Right cardiac atrium (tissue), 5 donors: ENCODE results near the gene TMEM128. TPM values are rescaled to one million over a fixed set of nuclear protein-coding genes. Genes with fewer than 3 reads are reported as not detected.

Experiments used
- ATAC-seq, 2 donors: fragments of 200-7000 bp; cut with Tn5 transposase; one replicate each; pipeline versions ENCODE4 v1.8.0 to v1.9.1; 2020; ENCODE audit warnings: moderate library complexity in 2 of 2, mild to moderate bottlenecking in 1 of 2
- DNase-seq, 3 donors: peaks; one replicate each; pipeline ENCODE4 v3.0.0-alpha.2; 2020
- H3K27ac ChIP-seq: one replicate; pipeline ENCODE4 v1.5.1; 2013; ENCODE audit warnings: mild to moderate bottlenecking, low read length, control low read depth, moderate library complexity
- H3K27me3 ChIP-seq: one replicate; pipeline ENCODE4 v1.6.1; 2013; ENCODE audit not compliant: control insufficient read depth, insufficient read depth
- H3K4me1 ChIP-seq: one replicate; pipeline ENCODE4 v1.6.1; 2013; ENCODE audit warnings: low read length; ENCODE audit not compliant: control insufficient read depth, insufficient read depth
- H3K4me3 ChIP-seq: one replicate; pipeline ENCODE4 v1.5.1; 2013; ENCODE audit warnings: low read length, control low read depth
- H3K9me3 ChIP-seq: one replicate; pipeline ENCODE4 v1.6.1; 2013; ENCODE audit warnings: low read length; ENCODE audit not compliant: control insufficient read depth
- WGBS: extraction: QIAGEN DNeasy Blood & Tissue Kit; methylation state at CpG from one replicate; pipeline ENCODE4 v1.1.7; 2013; 5-methylcytosine and 5-hydroxymethylcytosine counted together
- intact Hi-C, 4 donors: fragments of 100-400 bp; cut with DNase I; formaldehyde crosslinking; loops; one replicate each; pipeline versions ENCODE4 v1.11.0 to v1.14.0; 2022 to 2023
- long read RNA-seq, 4 donors: library from polyadenylated mRNA; unstranded; transcript quantifications; one replicate each; pipeline ENCODE4 v2.0.0, GENCODE V29; 2020 to 2021
- polyA plus RNA-seq: library from polyadenylated mRNA; stranded (reverse); fragments of 200-250 nt; gene quantifications from one replicate; pipeline ENCODE4 v1.2.3, GENCODE V29; 2013
- total RNA-seq, 4 donors: library from RNA; stranded (reverse); fragmentation: NEBNext Ultra II Directional; extraction: Animal tissue kit (Norgen Biotek cat#: 25700); gene quantifications; one replicate each; pipeline ENCODE4 v1.2.1, GENCODE V29; 2021
- donor health status: healthy with polysubstance abuse.
- donor health status: DM: no; HTN: yes; CAD: no.
- donor health status: DM: no; HTN: no; CAD: no.
- donor health status: DM: no; HTN: yes; CAD: no; lungs with severe emphysema.
- donor health status: DM: yes; HTN: yes; CAD: no.

TMEM128 gene
- 10 to 100 TPM; 12.7 to 17.7 (median 15.7) TPM for total RNA-seq
- 20.7 TPM for polyA plus RNA-seq
- long read RNA-seq, donor 1, transcript TMEM128-202 (5 exons, 1,221 nt), result major isoform, 11 of 13 reads
- long read RNA-seq, donor 1, partial matches to known transcripts, result 0 of 13 reads
- long read RNA-seq, donor 1, other reads (novel, unspliced or antisense), result 2 of 13 reads
- long read RNA-seq, donor 2, transcript TMEM128-202 (5 exons, 1,221 nt), result major isoform, 5 of 5 reads
- long read RNA-seq, donor 2, partial matches to known transcripts, result 0 of 5 reads
- long read RNA-seq, donor 2, other reads (novel, unspliced or antisense), result 0 of 5 reads
- long read RNA-seq, donor 3, transcript TMEM128-202 (5 exons, 1,221 nt), result major isoform, 25 of 38 reads
- long read RNA-seq, donor 3, partial matches to known transcripts, result 1 of 38 reads
- long read RNA-seq, donor 3, other reads (novel, unspliced or antisense), result 12 of 38 reads
- long read RNA-seq, donor 4, transcript TMEM128-202 (5 exons, 1,221 nt), result major isoform, 14 of 16 reads
- long read RNA-seq, donor 4, partial matches to known transcripts, result 0 of 16 reads
- long read RNA-seq, donor 4, other reads (novel, unspliced or antisense), result 2 of 16 reads

- Histone ChIP-seq H3K4me3 (peak within 1 kb of the TSS; percentile 95), H3K27ac (peak within 1 kb of the TSS; percentile 97), H3K4me1 (no peaks in the 10 kb centered on the region), H3K27me3 (no peaks in the 10 kb centered on the region), H3K9me3 (no peaks in the 10 kb centered on the region)
- intact Hi-C loops, result no loop called here
- peak; percentile 92 to 97 (median 96) for DNase-seq
- WGBS, result 1% methylated on average over 62 of the region's 62 CpGs
- ATAC-seq, result peak; percentile 98
These were observed at the start of gene TMEM128 for GRCh38 chr4:4248029-4248884. TSS of gene TMEM128 (minus strand) at chr4:4248223. CDS start at chr4:4248202, 21 bp downstream.

- intact Hi-C loops, result no loop called here
- 91% methylated on average over 5 of the region's 5 CpGs for WGBS
- Histone ChIP-seq H3K4me1 (peaks cover 2% of the 10 kb centered on the region), H3K4me3 (no peak overlapping the region), H3K9me3 (no peaks in the 10 kb centered on the region), H3K27me3 (no peaks in the 10 kb centered on the region), H3K27ac (no peak overlapping the region)
- DNase-seq (no peak), ATAC-seq (no peak)
These were observed 48.3 kb upstream of the TMEM128 start for GRCh38 chr4:4296283-4296846.

- DNase-seq (no peak), ATAC-seq (no peak)
- WGBS, result 89% methylated on average over 3 of the region's 3 CpGs
- intact Hi-C loops, result no loop called here
- Histone ChIP-seq H3K27me3 (no peaks in the 10 kb centered on the region), H3K4me3 (no peak overlapping the region), H3K4me1 (peaks cover 4% of the 10 kb centered on the region), H3K27ac (no peak overlapping the region), H3K9me3 (no peaks in the 10 kb centered on the region)
These were observed 45.3 kb upstream of the TMEM128 start for GRCh38 chr4:4293279-4293678.

GRCh38 chr4:4289941-4290850, 42.2 kb upstream of the TMEM128 start, which contains the start of the genes LYAR and ZBTB49:
TSS of gene LYAR (minus strand) at chr4:4290154. CDS start at chr4:4283742, 6,412 bp downstream.
TSS of gene ZBTB49 (plus strand) at chr4:4290251. CDS start at chr4:4299946, 9,695 bp downstream.
- peaks cover 4% of the 10 kb centered on the region for H3K4me1 ChIP-seq
- under 1% methylated on average over 77 of the region's 77 CpGs for WGBS
- H3K27ac ChIP-seq, result peak within 1 kb of the TSS; percentile 26
- intact Hi-C loops, result no loop called here
- DNase-seq, result peak; percentile 92 to 98 (median 97)
- H3K4me3 ChIP-seq, result peak within 1 kb of the TSS; percentile 60
- H3K9me3 ChIP-seq, result no peaks in the 10 kb centered on the region
- peak; percentile 97 to 98 for ATAC-seq
- no peaks in the 10 kb centered on the region for H3K27me3 ChIP-seq

- ATAC-seq, result peak in 1 of 2 donors; percentile 17
- Histone ChIP-seq H3K4me3 (peak overlapping the region; percentile 60), H3K27me3 (no peaks in the 10 kb centered on the region), H3K9me3 (no peaks in the 10 kb centered on the region), H3K4me1 (peaks cover 4% of the 10 kb centered on the region), H3K27ac (peak overlapping the region; percentile 26)
- peak in 1 of 3 donors; percentile 56 for DNase-seq
- intact Hi-C loops, result no loop called here
- under 1% methylated on average over 10 of the region's 10 CpGs for WGBS
These were observed 41.5 kb upstream of the TMEM128 start for GRCh38 chr4:4289597-4289940.

GRCh38 chr4:4289055-4289454, 41.0 kb upstream of the TMEM128 start:
- H3K4me3 ChIP-seq, result peak overlapping the region; percentile 60
- H3K9me3 ChIP-seq, result no peaks in the 10 kb centered on the region
- WGBS, result 36% methylated on average over 3 of the region's 3 CpGs
- intact Hi-C loops, result no loop called here
- ATAC-seq (no peak), DNase-seq (no peak)
- no peak overlapping the region for H3K27ac ChIP-seq
- no peaks in the 10 kb centered on the region for H3K27me3 ChIP-seq
- peaks cover 4% of the 10 kb centered on the region for H3K4me1 ChIP-seq

- no peak for ATAC-seq
- intact Hi-C loops, result no loop called here
- Histone ChIP-seq H3K4me1 (peaks cover 4% of the 10 kb centered on the region), H3K9me3 (no peaks in the 10 kb centered on the region), H3K4me3 (no peak overlapping the region), H3K27me3 (no peaks in the 10 kb centered on the region), H3K27ac (no peak overlapping the region)
- DNase-seq, result no peak
These were observed 40.1 kb upstream of the TMEM128 start for GRCh38 chr4:4288098-4288497.

- Histone ChIP-seq H3K4me3 (no peak overlapping the region), H3K4me1 (peaks cover 4% of the 10 kb centered on the region), H3K27me3 (no peaks in the 10 kb centered on the region), H3K27ac (peak overlapping the region; percentile 34), H3K9me3 (no peaks in the 10 kb centered on the region)
- 58% methylated on average over 11 of the region's 11 CpGs for WGBS
- intact Hi-C loops, result no loop called here
- ATAC-seq (peak in 1 of 2 donors; percentile 54), DNase-seq (peak; percentile 44 to 60 (median 58))
These were observed 37.0 kb upstream of the TMEM128 start for GRCh38 chr4:4284827-4285618.

- no peak for ATAC-seq
- H3K27ac ChIP-seq, result no peak overlapping the region
- 90% methylated on average over 6 of the region's 6 CpGs for WGBS
These were observed 33.8 kb upstream of the TMEM128 start for GRCh38 chr4:4281787-4282186.

More at GRCh38 chr4:4281787-4282186, 33.8 kb upstream of the TMEM128 start:
- H3K9me3 ChIP-seq, result no peaks in the 10 kb centered on the region
- intact Hi-C loops, result no loop called here
- H3K4me1 ChIP-seq, result no peaks in the 10 kb centered on the region
- no peaks in the 10 kb centered on the region for H3K27me3 ChIP-seq
- no peak for DNase-seq
- H3K4me3 ChIP-seq, result no peak overlapping the region
